Fibroblast of peridontal ligament (primary cell): ENCODE measurements around the gene MAPKAPK2.
"Not testable (repeated sequence)": the region's sequence is repeated elsewhere in the genome, so short reads cannot be mapped to it uniquely, and the experiment has no call there.

ENCODE experiments used
- DNase-seq: peaks from one replicate; pipeline ENCODE4 v3.0.0-alpha.2; 2010; ENCODE audit errors: extremely low read depth

The MAPKAPK2 gene

DNA sequence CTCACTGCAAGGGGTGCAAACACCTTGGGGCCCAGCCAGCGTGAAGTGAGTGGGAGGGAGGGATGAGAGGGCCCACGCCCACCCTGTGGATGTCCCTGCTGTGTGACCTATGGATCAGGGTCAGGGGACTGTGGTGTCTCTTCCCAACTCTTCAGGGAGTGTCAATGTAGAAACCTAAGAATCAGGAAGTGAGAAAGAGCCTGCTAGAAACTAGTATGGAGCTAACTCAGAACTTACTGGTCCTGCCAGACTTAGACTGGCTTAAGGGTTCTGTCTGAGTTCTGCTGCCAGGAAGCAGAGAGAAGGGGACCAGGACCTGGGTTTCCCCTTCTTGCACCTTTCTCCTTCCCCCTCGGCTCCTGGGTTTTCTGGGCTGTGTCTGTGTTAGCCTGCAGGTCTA lies 89.4 kb downstream of the MAPKAPK2 start:
- no peak for DNase-seq

GRCh38 chr1:206776229-206776628 lies 91.5 kb downstream of the MAPKAPK2 start:
- no peak for DNase-seq

DNA sequence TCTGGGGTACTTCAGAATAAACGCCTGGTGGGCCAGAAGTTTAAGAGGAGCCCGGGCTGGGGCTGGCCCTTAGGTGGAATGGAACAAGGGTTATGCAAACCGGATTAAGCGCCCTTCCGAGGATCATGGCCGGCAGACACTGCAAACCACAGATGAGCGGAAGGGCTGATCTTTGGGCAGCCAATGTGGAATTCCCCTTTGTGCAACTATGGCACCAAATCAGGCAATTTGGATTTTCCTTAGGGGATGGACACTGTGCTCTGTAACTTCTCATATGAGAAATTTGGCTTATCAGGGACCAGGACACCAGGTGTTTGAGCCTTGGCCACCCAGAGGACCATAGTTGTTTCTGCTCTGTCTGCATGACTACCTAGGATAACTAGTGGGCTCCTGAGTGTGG lies 93.3 kb downstream of the MAPKAPK2 start:
- DNase-seq = no peak

DNA sequence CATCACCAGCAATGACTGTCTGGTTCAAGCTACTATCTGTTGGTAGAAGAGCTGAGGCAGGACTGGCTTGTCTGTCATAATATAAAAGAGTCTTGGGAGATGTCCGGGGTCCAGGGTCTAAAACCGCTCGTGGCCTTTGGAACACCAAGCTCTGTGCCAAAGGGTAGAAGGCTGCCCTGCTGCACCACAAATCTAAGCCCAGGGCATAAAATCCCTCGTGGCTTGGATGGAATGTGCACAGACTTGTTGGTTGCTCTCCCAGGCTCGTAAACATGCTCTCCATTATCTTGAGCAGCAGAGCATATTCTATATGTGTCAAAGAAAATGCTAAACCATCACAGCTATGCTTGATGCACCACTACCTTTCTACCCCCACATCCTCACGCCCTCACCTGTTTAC lies 94.2 kb downstream of the MAPKAPK2 start:
- not testable (repeated sequence) for DNase-seq

DNA sequence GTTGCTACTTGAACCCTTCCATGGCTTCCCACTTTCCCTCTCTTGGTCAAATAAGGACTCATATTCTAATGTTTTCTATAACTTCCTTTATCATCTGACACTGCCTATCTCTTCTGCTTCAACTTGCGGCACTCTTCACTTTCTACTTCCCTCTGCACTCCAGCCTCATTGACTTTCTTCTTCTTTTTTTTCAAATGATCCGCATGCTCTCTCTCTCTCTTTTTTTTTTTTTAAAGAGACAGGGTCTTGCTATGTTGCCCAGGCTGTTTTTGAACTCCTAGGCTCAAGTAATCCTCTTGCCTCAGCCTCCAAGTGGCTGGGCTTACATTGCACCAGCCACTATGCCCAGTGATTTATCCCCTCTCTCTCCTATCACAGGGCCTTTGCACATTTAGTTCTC lies 94.9 kb downstream of the MAPKAPK2 start:
- DNase-seq = no peak

DNA sequence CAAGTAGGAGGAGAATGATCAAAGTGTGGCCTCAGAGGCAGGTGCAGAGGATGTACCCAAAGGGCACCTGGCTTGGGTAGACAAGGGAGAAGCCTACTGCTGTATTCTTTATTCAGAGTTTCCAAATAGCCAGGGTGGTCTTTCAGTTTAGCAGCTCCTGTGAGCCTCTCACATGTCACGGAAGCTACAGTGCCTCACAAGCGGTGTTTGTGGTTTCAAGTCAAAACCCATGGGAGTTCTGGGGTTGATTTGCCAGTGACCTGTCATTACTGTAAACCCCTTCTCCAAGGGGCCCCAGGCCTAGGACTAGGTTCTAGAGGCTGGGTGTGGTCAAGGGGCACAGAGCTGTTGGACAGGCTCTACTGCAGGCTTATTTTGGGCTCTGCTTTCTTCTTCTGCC lies 97.7 kb downstream of the MAPKAPK2 start:
- no peak for DNase-seq

GRCh38 chr1:206783506-206783905 lies 98.8 kb downstream of the MAPKAPK2 start:
- DNase-seq = no peak
